ENCODE data around the gene IFNL2.

IFNL2 gene

DNA sequence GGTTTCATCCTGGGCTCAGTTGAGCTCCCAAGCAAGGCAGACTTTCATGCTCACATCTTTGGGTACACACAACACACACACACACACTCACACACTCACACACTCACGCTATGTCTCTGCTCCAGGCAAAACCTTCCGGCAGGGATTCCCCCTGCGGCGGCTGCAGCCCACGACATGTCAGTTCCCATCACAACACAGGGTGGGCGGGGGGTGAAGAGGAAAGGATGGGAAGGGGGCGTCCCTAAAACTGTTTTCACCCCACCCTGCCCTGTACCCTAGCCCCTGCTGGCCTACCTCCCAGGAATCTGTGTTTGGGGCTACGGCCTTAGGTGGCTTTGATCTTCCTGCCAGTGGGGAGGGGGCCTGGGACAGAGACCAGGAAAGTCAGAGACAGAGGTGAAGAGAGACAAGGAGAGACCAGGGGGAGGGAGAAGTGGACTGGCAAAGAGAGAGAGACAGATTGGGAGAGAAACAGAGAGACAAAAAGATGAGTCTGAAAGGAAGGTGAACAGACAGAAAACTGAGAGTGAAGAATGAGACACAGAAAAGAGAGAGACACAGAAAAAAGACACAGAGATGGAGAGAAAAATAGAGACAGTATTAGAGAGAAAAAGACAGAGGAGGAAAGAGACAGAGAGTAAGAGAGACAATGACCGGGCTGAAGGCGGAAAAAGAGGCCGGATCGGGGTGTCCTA, 48.6 kb downstream of the IFNL2 start:
- Histone ChIP-seq H3K9ac (no peak overlapping the region), H3K9me3 (ENCODE audit: control insufficient read depth, low read length) (no peaks in the 10 kb centered on the region), H3K27ac (no peak overlapping the region), H3K36me3 (ENCODE audit: control insufficient read depth, insufficient read depth, low read length) (no peaks in the 10 kb centered on the region), H2AFZ (no peak overlapping the region), H3K4me3 (ENCODE audit: low read depth, low read length) (no peak overlapping the region), H3K4me2 (ENCODE audit: low read length) (no peak overlapping the region), H3K4me1 (peaks cover 2% of the 10 kb centered on the region), H3K79me2 (no peaks in the 10 kb centered on the region), H3K27me3 (ENCODE audit: control insufficient read depth, insufficient read depth, low read length) (no peaks in the 10 kb centered on the region)
- TF ChIP-seq, protein P1, sequence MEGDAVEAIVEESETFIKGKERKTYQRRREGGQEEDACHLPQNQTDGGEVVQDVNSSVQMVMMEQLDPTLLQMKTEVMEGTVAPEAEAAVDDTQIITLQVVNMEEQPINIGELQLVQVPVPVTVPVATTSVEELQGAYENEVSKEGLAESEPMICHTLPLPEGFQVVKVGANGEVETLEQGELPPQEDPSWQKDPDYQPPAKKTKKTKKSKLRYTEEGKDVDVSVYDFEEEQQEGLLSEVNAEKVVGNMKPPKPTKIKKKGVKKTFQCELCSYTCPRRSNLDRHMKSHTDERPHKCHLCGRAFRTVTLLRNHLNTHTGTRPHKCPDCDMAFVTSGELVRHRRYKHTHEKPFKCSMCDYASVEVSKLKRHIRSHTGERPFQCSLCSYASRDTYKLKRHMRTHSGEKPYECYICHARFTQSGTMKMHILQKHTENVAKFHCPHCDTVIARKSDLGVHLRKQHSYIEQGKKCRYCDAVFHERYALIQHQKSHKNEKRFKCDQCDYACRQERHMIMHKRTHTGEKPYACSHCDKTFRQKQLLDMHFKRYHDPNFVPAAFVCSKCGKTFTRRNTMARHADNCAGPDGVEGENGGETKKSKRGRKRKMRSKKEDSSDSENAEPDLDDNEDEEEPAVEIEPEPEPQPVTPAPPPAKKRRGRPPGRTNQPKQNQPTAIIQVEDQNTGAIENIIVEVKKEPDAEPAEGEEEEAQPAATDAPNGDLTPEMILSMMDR (IDR thresholded peaks at IDR 0.05): no peak

- Histone ChIP-seq H3K27me3 (ENCODE audit: control insufficient read depth, insufficient read depth, low read length) (no peaks in the 10 kb centered on the region), H3K9ac (no peak overlapping the region), H3K79me2 (no peaks in the 10 kb centered on the region), H3K4me3 (ENCODE audit: low read depth, low read length) (no peak overlapping the region), H3K36me3 (ENCODE audit: control insufficient read depth, insufficient read depth, low read length) (no peaks in the 10 kb centered on the region), H3K4me1 (peaks cover 2% of the 10 kb centered on the region), H3K4me2 (ENCODE audit: low read length) (no peak overlapping the region), H3K9me3 (ENCODE audit: control insufficient read depth, low read length) (no peaks in the 10 kb centered on the region), H3K27ac (no peak overlapping the region), H2AFZ (no peak overlapping the region)
- TF ChIP-seq, protein P1 (IDR thresholded peaks at IDR 0.05): no peak
These were observed 49.3 kb downstream of the IFNL2 start for GRCh38 chr19:39317476-39317875.

GRCh38 chr19:39318071-39318470, 49.9 kb downstream of the IFNL2 start:
- TF ChIP-seq, protein P1 (IDR thresholded peaks at IDR 0.05): no peak
- H3K4me3 ChIP-seq (ENCODE audit: low read depth, low read length): no peak overlapping the region
- H2AFZ ChIP-seq: no peak overlapping the region
- no peaks in the 10 kb centered on the region for H3K9me3 ChIP-seq (ENCODE audit: control insufficient read depth, low read length)
- no peak overlapping the region for H3K4me2 ChIP-seq (ENCODE audit: low read length)
- peaks cover 2% of the 10 kb centered on the region for H3K4me1 ChIP-seq
- H3K79me2 ChIP-seq: no peaks in the 10 kb centered on the region
- H3K36me3 ChIP-seq (ENCODE audit: control insufficient read depth, insufficient read depth, low read length): no peaks in the 10 kb centered on the region
- H3K9ac ChIP-seq: no peak overlapping the region
- H3K27me3 ChIP-seq (ENCODE audit: control insufficient read depth, insufficient read depth, low read length): no peaks in the 10 kb centered on the region
- H3K27ac ChIP-seq: no peak overlapping the region

- Histone ChIP-seq H3K36me3 (ENCODE audit: control insufficient read depth, insufficient read depth, low read length) (no peaks in the 10 kb centered on the region), H3K27ac (no peak overlapping the region), H3K4me1 (peaks cover 2% of the 10 kb centered on the region), H2AFZ (no peak overlapping the region), H3K9ac (no peak overlapping the region), H3K4me3 (ENCODE audit: low read depth, low read length) (no peak overlapping the region), H3K27me3 (ENCODE audit: control insufficient read depth, insufficient read depth, low read length) (no peaks in the 10 kb centered on the region), H3K9me3 (ENCODE audit: control insufficient read depth, low read length) (no peaks in the 10 kb centered on the region), H3K4me2 (ENCODE audit: low read length) (no peak overlapping the region), H3K79me2 (no peaks in the 10 kb centered on the region)
- TF ChIP-seq, protein P1 (IDR thresholded peaks at IDR 0.05): no peak
These were observed 50.5 kb downstream of the IFNL2 start for GRCh38 chr19:39318690-39319089.
